ENCODE measurements around the gene KDM1A.

KDM1A gene

DNA sequence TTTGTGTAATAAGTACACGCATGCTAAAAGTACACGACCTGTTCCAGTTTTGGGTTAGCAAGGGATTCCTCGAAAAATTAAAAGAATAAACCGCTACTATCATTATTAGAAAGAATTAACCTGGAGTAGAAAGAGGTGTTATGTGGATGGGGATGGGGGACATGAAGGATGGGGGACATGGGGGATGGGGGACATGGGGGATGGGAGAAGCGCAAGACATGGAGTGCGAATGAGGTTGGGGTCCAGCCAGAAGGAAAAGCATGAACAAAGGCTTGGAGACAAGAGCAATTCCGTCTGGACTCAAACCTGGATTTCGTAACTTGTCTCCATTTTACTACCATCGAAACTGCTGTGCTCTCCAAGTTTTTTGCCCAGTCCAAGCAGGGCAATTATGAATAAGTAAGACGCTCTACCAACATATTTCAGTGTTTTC, 591 bp upstream of the KDM1A start:
- Histone ChIP-seq H3K27me3 (ENCODE audit: control insufficient read depth, insufficient read depth, low read length) (no peaks in the 10 kb centered on the region), H3K9me3 (replicated peaks; ENCODE audit: low read length) (no peaks in the 10 kb centered on the region), H3K4me3 (ENCODE audit: low read length) (peak overlapping the region; percentile 99), H3K9ac (ENCODE audit: low read depth, low read length) (peak overlapping the region; percentile 95), H3K36me3 (ENCODE audit: insufficient read depth, low read length) (no peaks in the 10 kb centered on the region), H3K4me1 (ENCODE audit: control insufficient read depth, insufficient read depth, low read length) (peaks cover 11% of the 10 kb centered on the region), H3K4me2 (ENCODE audit: low read length) (peak overlapping the region; percentile 82)

DNA sequence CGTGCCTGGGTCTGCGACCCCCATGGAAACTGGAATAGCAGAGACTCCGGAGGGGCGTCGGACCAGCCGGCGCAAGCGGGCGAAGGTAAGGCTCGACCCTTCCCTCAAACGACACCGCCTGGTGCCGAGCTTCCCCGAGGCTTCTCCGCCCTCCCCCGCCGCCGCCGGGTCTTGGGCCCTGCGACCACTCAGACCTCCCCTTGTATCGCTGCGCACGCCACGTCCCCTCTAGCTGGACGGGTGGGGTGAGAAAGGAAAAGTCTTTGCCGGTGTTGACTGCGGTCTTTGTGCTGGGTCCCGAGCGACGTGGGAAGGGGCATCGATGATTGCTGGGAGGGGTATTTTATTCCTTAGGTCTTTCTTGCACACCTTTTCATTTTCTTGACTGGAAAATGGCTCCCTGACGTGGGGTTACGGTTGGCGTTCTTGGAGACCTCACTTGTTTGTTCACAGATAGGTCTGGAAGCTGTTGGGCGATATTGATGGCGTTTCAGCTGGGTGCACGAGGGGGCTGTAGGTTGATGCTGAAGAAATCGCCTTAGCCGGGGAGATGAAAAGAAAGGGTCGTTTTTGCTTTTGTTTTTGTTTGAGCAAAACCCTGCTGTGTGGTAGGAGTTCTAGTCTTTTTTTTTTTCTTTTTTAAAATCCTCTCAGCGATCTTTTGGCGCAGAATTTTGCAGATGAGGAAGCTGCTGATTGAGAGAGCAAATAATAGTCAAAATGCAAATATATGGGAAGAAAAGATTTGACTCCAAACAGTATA, 776 bp downstream of the KDM1A start:
- Histone ChIP-seq H3K4me2 (ENCODE audit: low read length) (peak overlapping the region; percentile 82), H3K27me3 (ENCODE audit: control insufficient read depth, insufficient read depth, low read length) (no peaks in the 10 kb centered on the region), H3K36me3 (ENCODE audit: insufficient read depth, low read length) (no peaks in the 10 kb centered on the region), H3K4me3 (ENCODE audit: low read length) (peak overlapping the region; percentile 99), H3K9ac (ENCODE audit: low read depth, low read length) (peak overlapping the region; percentile 95), H3K4me1 (ENCODE audit: control insufficient read depth, insufficient read depth, low read length) (peaks cover 11% of the 10 kb centered on the region), H3K9me3 (replicated peaks; ENCODE audit: low read length) (no peaks in the 10 kb centered on the region)

DNA sequence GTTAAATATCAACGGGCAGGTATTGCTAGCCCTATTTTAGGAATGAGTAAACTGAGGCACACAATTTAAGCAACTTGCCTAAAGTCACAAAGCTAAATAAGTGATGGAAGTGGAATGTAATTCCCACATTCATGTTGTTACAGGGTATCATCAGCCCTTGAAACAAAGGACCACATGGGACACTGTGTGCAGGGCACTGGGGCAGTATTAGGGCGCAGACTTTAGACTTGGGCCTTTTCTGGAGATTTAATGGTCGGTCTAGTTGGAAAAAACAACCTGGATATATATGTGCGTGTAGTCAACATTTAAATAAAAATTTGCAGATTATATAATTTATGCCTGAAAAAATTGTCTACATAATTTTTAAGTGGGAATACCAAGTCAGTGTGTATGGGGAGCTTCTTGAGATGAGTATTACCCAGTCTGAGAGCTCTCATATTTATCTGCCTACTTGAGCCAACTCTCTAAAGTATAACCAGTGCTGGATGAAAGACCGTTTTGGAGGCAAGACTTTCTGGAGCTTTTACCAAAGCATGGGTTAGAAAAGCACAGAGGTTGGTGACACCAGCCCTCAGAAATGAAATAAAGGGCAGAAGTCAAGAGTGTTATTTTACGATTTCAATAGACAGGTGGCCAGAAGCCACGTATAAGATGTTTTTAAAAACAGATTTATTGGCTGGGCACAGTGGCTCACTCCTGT, 1.6 kb downstream of the KDM1A start:
- H3K4me2 ChIP-seq (ENCODE audit: low read length), result peak overlapping the region; percentile 82
- H3K4me3 ChIP-seq (ENCODE audit: low read length), result peak overlapping the region; percentile 99
- H3K27me3 ChIP-seq (ENCODE audit: control insufficient read depth, insufficient read depth, low read length), result no peaks in the 10 kb centered on the region
- H3K9me3 ChIP-seq (replicated peaks; ENCODE audit: low read length), result no peaks in the 10 kb centered on the region
- no peaks in the 10 kb centered on the region for H3K36me3 ChIP-seq (ENCODE audit: insufficient read depth, low read length)
- peaks cover 11% of the 10 kb centered on the region for H3K4me1 ChIP-seq (ENCODE audit: control insufficient read depth, insufficient read depth, low read length)
- peak overlapping the region; percentile 95 for H3K9ac ChIP-seq (ENCODE audit: low read depth, low read length)

DNA sequence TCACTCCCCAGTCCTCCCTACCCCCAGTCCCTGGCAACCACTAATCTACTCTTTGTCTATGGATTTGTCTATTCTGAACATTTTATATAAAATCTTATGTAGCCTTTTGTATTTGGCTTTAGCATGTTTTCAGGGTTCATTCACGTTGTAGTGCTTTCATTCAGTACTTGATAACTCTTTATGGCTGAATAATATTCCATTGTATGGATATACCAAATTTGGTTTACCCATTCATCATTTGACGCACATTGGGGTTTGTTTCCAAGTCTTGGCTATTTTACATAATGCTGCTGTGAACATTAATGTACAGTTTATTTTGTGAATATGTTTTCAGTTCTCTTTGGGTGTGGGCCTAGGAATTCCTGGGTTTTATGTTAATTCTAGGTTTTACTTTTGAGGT, 2.6 kb downstream of the KDM1A start:
- Histone ChIP-seq H3K4me2 (ENCODE audit: low read length) (peak overlapping the region; percentile 82), H3K4me3 (ENCODE audit: low read length) (peak overlapping the region; percentile 99), H3K36me3 (ENCODE audit: insufficient read depth, low read length) (no peaks in the 10 kb centered on the region), H3K9me3 (replicated peaks; ENCODE audit: low read length) (no peaks in the 10 kb centered on the region), H3K9ac (ENCODE audit: low read depth, low read length) (no peak overlapping the region), H3K4me1 (ENCODE audit: control insufficient read depth, insufficient read depth, low read length) (peaks cover 11% of the 10 kb centered on the region), H3K27me3 (ENCODE audit: control insufficient read depth, insufficient read depth, low read length) (no peaks in the 10 kb centered on the region)

DNA sequence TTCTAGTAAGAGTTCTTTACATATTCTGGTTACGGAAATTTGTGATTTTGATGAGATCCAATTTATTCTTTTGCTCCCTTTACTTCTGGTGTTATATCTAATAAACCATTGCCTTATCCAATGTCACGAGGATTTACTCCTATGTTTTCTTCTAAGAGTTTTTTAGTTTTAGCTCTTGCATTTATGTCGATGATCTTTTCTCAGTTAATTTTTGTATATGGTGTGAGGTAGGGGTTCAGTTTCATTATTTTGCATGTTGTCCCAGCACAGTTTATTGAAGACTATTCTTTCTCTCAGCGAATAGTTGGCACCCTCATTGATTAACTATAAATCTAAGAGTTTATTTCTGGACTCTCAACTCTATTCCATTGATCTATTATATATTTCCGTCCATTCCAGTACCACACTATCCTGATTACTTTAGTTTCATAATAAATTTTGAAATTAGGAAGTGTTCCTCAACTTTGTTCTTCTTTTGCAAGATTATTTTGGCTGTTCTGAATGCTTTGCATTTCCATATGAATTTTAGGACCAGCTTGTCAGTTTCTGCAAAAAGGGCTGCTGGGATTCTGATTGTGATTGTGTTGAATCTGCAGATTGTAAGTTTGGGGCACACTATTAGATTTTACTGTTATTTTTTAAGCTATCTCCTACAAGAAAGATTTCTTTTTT, 4.0 kb downstream of the KDM1A start:
- no peaks in the 10 kb centered on the region for H3K27me3 ChIP-seq (ENCODE audit: control insufficient read depth, insufficient read depth, low read length)
- no peaks in the 10 kb centered on the region for H3K9me3 ChIP-seq (replicated peaks; ENCODE audit: low read length)
- no peaks in the 10 kb centered on the region for H3K36me3 ChIP-seq (ENCODE audit: insufficient read depth, low read length)
- H3K9ac ChIP-seq (ENCODE audit: low read depth, low read length), result no peak overlapping the region
- H3K4me3 ChIP-seq (ENCODE audit: low read length), result no peak overlapping the region
- peaks cover 11% of the 10 kb centered on the region for H3K4me1 ChIP-seq (ENCODE audit: control insufficient read depth, insufficient read depth, low read length)
- H3K4me2 ChIP-seq (ENCODE audit: low read length), result no peak overlapping the region

DNA sequence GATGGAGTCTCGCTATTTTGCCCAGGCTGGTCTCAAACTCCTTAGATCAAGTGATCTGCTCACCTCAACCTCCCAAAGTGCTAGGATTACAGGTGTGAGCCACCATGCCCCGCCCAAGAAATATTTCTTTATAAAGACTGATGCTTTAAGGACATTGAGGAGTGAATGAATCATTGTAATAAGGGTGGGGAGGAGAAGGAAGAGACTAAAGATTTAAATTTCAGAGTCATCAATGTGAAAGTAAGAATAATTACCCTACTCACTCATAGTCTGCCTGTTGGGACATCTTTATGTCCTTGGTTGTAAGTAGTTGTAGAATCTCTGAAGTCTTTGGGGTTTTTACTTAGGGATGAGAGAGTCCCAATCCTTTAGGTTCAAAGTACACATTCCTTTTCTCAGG, 7.3 kb downstream of the KDM1A start:
- no peak overlapping the region for H3K4me3 ChIP-seq (ENCODE audit: low read length)
- H3K9ac ChIP-seq (ENCODE audit: low read depth, low read length), result no peak overlapping the region
- H3K4me2 ChIP-seq (ENCODE audit: low read length), result no peak overlapping the region
- H3K9me3 ChIP-seq (replicated peaks; ENCODE audit: low read length), result no peaks in the 10 kb centered on the region
- H3K36me3 ChIP-seq (ENCODE audit: insufficient read depth, low read length), result no peaks in the 10 kb centered on the region
- peaks cover 3% of the 10 kb centered on the region for H3K4me1 ChIP-seq (ENCODE audit: control insufficient read depth, insufficient read depth, low read length)
- H3K27me3 ChIP-seq (ENCODE audit: control insufficient read depth, insufficient read depth, low read length), result no peaks in the 10 kb centered on the region

DNA sequence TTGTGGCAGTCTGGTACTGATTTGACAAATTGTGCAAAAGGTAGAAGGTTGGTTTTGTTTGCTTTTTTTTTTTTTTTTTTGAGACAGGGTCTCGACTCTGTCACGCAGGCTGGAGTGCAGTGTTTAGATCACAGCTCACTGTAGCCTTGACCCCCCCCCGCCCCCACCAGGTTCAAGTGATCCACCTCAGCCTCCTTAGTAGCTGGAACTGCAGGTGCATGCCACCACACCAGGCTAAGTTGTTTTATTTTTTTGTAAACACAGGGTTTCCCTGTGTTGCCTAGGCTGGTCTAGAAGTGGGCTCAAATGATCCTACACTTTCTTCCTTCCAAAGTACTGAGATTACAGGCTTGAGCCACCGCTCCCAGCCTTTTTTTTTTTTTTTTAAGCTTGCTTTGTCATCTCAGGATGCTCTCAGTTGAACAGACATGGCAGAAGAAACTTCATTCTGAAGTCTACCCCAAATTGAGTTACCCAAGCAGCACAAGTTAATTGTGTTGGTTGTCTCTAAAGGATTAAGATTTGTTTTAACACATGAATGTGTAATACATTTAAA, 8.2 kb downstream of the KDM1A start:
- Histone ChIP-seq H3K4me1 (ENCODE audit: control insufficient read depth, insufficient read depth, low read length) (no peaks in the 10 kb centered on the region), H3K36me3 (ENCODE audit: insufficient read depth, low read length) (no peaks in the 10 kb centered on the region), H3K4me2 (ENCODE audit: low read length) (no peak overlapping the region), H3K4me3 (ENCODE audit: low read length) (no peak overlapping the region), H3K27me3 (ENCODE audit: control insufficient read depth, insufficient read depth, low read length) (no peaks in the 10 kb centered on the region), H3K9me3 (replicated peaks; ENCODE audit: low read length) (no peaks in the 10 kb centered on the region), H3K9ac (ENCODE audit: low read depth, low read length) (no peak overlapping the region)

DNA sequence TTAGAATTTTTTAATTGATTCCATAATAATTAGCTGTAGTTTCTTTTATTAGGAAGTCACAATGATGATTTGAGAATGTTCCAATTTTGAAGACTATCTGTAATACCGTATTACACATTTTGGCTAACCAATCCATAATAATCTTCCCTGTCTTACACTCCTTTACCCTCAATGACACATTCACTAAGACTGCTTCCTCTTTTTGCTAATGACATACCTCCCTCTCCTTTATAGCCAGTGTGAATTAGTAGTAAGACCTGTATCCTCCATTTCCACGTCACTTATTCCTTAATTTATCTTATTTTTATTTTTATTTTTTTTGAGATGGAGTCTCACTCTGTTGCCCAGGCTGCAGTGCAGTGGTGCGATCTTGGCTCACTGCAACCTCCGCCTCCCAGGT, 10.1 kb downstream of the KDM1A start:
- Histone ChIP-seq H3K27me3 (ENCODE audit: control insufficient read depth, insufficient read depth, low read length) (no peaks in the 10 kb centered on the region), H3K9ac (ENCODE audit: low read depth, low read length) (no peak overlapping the region), H3K4me1 (ENCODE audit: control insufficient read depth, insufficient read depth, low read length) (no peaks in the 10 kb centered on the region), H3K4me2 (ENCODE audit: low read length) (no peak overlapping the region), H3K9me3 (replicated peaks; ENCODE audit: low read length) (no peaks in the 10 kb centered on the region), H3K4me3 (ENCODE audit: low read length) (no peak overlapping the region), H3K36me3 (ENCODE audit: insufficient read depth, low read length) (no peaks in the 10 kb centered on the region)

DNA sequence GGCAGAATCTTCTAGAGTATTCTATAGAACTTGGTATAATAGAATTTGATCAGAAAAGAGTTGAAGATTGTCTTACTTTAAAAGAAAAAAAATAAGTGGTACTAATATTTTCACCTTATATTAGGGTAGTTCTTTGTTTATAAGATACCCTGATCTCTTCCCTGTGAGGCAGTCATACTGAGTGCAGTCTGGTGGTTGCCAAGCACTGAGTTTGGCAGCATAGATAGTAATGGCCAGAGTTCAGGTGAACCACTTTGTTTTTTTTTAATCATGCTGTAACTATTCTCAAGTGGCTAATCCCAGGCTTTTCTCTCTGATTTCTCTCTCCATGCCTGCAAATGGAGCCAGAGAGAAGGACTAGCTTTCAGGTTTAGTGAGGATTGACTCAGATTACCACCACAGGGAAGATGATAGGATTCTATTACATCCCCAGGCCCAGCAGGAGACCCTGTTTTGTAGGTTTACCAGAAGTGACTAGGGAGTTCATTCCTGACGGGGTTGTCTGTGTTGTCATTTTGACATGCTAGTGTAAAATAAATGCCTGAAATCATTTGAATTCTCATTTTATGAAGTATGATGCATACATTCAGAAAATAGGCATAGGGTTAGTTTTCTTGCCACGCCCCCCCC, 16.7 kb downstream of the KDM1A start:
- no peak overlapping the region for H3K4me2 ChIP-seq (ENCODE audit: low read length)

DNA sequence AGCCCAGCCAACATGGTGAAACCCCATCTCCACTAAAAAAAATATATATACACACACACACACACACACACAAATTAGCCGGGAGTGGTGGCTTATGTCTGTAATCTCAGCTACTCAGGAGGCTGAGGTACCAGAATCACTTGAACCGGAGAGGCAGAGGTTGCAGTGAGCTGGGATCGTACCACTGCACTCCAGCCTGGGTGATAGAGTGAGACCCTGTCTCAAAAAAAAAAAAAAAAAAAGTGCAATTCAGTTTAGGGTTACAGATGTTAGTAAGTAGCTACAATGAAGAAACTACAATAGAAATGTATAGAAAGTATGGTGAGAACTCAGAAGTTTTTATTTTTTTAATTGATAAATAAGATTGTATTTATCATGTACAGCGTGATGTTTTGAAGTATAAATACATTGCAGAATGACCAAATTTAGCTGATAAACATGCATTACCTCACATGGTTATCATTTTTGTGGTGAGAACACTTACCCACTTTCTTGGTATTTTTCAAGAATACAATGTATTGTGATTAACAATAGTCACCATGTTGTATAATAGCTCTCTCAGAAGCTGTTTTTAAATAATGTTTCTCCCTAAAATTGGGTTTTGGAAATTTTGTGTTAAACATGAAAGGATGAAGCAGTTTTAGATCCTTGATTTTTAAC, 17.9 kb downstream of the KDM1A start:
- Histone ChIP-seq H3K27me3 (ENCODE audit: control insufficient read depth, insufficient read depth, low read length) (no peaks in the 10 kb centered on the region), H3K4me2 (ENCODE audit: low read length) (no peak overlapping the region), H3K9ac (ENCODE audit: low read depth, low read length) (no peak overlapping the region), H3K4me3 (ENCODE audit: low read length) (no peak overlapping the region), H3K36me3 (ENCODE audit: insufficient read depth, low read length) (no peaks in the 10 kb centered on the region), H3K9me3 (replicated peaks; ENCODE audit: low read length) (no peaks in the 10 kb centered on the region), H3K4me1 (ENCODE audit: control insufficient read depth, insufficient read depth, low read length) (no peaks in the 10 kb centered on the region)

More for the DNA sequence above, 16.7 kb downstream of the KDM1A start:
- Histone ChIP-seq H3K36me3 (ENCODE audit: insufficient read depth, low read length) (no peaks in the 10 kb centered on the region), H3K9ac (ENCODE audit: low read depth, low read length) (no peak overlapping the region), H3K9me3 (replicated peaks; ENCODE audit: low read length) (no peaks in the 10 kb centered on the region), H3K27me3 (ENCODE audit: control insufficient read depth, insufficient read depth, low read length) (no peaks in the 10 kb centered on the region), H3K4me1 (ENCODE audit: control insufficient read depth, insufficient read depth, low read length) (no peaks in the 10 kb centered on the region), H3K4me3 (ENCODE audit: low read length) (no peak overlapping the region)

Measured in skeletal muscle satellite cell (primary cell).